GM18858 (cell line): ENCODE measurements around the gene PIGC.

Experiments used
- ATAC-seq: cut with Tn5 transposase; IDR thresholded peaks from one replicate; pipeline ENCODE4 v1.9.1; 2021; ENCODE audit not compliant: unreplicated experiment

The PIGC gene

DNA sequence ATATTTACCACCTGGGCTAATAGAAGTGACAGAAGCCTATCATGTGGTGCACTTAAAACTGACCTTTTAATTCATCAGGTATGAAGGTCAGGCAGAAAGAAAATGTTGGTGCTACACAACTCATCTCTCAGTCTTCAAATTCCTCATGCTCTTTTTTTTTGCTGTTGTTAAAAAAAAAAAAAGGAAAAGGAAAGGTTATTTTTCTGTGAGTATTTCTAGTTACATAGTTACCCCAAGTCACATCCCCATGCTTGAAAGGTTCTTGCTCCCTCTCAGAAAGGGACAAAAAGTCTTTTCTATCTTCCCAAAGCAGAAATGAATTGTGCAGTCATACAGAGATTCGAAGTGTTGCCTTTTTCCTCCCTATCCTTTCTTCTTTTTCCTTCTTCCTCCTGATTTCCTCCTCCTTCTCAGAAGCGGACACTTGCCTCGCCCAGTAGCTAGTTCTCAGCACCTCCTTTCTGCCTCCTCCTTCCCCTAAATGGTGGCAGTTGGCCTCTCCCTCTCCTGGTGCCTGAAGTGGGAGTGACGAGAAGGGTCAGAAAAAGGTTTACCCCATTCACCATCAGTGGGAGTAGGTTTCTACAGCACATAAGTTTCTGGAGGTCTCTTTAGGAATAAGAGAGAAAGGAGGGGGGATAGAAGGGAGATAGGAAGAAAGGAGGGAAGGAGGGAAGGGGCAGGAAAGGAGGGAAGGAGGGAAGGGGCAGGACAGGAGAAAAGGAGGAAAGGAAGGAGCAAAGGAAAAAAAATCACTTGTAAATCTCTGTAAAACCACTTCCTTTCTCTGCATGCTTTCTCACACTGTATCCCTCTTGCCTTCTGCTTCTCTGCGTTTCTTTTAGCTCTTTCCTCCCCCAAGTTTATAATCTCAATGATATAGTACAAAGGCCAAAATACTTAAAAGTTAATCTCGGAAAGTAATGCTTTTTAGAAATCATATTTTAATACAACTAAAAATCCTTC lies 43.8 kb downstream of the PIGC start:
- no peak for ATAC-seq

DNA sequence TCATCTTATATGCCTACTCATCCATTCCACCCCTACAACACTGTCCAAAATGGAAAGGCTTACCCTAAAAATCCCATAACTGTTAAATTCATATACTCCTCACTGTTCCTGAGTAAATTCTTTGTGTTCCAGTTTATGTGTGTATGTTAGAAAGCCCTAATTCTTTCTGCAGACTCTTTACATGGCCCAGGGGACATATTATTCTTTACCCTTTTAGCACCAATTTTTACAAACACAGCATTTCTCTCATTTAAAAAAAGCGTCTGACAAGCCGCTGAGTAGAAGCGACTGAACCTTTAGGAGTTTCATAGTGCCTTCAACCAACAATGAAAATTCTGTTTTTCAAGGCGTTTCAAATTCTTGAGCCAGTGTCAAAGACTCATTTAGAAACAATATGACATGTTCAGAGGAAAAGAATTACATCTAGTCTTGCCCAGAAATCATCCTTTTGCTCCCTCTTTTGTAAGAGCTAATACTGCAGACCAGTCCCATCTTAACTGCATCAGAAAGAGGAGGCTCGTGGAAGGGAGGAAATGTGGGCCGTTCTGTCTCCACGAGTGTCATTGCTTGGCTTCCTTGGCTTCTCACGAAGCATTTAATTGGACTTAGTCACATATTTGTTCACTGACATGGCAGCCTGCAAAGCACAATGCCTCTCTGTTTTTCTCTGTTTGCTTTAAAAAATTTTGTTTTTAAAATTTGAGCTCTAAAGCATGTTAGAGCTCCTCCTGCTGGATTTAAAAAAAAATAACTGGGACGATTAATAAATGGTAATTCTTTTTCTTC lies 44.7 kb downstream of the PIGC start:
- ATAC-seq: no peak

DNA sequence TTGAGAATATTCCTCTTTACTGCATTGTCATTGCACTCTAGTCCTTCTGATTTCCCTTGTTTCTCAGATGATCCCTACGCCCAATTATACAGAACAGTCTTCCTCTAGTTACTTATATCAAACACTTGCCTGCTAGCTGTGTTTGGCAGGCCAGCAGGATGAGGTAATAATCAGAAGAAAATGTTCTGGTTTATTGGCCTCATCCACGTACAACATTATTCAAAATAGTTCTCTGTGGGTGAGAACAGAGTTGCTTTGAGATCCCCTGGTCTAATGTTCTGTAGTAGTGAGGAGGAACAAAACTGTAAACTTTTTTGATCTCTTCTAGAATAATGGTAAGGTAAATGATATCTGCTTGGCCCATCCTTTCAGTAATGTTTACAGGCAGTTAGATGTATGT lies 45.7 kb downstream of the PIGC start:
- ATAC-seq: no peak

DNA sequence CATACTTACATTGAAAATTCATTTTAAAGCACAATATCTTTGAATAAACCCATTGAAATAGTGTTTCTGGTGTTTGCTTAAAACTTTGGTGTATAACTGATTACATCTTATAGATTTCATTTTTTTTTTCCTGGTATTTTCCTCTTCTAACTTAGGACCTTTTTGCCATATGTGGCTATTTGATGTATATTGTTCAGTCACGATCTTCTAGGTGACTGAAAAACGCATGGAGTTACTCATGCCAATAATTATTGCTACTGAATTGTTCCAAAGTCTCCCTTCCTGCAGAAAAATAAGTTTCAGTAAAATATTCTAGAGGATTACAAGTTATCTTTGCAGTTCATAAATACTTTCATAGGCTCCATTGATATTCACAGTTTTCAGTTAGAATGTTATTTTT lies 46.2 kb downstream of the PIGC start:
- no peak for ATAC-seq

DNA sequence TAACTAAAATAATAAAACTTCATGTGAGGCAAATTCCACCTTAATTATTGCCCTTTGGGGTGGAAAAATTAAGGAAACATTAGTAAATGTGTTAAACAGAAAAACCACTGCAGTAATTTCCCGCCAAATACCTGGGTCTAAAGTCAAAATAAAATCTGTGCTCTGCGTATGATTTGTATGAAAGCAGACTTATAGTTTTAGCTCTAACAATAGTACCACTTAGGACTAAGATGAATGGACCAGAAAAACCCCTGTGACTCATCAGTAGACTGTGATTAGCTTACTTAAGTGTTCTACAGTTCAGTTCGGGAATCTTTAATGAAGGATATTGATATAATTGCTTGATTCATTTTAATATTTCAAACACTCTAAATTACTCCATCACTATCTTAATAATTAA lies 46.6 kb downstream of the PIGC start:
- ATAC-seq: peak; percentile 39

DNA sequence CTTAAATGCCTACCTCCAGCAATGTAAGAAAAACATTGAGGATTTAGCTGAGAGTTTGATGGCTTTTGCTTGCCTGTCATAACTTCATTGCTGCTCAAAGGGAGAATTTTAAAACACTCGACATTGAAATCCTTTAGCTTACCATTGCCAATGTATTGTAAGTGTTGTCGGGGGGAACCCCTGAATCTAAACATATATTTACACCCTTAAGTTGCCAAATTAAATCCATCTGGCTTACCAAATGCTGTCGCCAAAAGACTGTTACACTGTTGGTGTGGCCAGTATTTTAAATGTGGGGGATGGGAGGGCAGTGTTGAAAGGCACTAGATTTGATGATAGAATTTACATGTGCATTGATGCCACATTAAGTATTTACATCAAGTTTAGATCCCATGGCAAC lies 48.3 kb downstream of the PIGC start:
- ATAC-seq: no peak

DNA sequence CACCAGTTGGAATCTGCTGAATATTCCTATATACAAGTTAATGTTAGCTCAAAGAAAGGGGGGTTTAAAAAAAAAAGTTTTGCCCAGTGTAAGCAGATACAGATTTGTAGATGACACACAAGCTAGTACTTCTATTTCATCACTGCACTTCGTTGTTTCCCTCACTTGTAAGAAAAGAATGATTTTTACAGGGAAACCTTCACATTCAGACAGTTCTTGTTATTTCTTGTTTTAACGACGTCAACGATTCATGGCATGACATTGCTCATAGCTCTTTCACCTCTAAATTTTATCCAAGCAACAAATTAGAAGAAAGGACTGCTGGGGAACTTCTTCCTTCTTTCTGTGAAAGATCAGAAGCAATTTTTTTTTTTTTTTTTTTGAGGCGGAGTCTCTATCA lies 49.1 kb downstream of the PIGC start:
- no peak for ATAC-seq

DNA sequence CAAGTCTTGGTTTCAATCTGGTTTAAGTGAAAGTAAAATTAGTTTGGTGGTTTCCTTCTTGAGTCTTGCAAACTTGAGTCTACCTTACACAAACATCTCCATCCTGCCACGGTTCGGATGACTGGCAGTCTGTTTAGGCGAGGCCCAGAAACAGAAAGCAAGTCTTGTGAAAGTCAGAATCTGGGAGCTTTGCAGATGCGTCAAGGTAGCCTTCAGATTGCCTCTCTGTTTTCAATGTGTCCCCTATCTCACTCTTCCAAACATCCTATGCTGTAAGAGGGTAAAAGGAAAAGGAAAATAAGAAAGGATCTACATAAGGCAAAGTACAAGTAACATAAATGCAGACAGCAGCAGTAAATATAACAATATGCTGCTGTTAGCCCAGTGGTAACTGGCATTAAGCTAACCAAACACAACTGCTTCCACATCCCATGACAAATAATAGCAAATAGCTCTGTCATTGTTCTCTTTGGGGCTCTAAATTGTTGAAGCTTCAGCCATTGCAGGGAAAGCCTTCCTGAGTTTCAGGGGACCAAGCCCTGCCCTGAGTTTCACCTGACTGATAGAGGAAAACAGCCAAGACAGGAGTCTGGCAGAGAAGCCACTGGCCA lies 49.6 kb downstream of the PIGC start:
- peak; percentile 75 for ATAC-seq

DNA sequence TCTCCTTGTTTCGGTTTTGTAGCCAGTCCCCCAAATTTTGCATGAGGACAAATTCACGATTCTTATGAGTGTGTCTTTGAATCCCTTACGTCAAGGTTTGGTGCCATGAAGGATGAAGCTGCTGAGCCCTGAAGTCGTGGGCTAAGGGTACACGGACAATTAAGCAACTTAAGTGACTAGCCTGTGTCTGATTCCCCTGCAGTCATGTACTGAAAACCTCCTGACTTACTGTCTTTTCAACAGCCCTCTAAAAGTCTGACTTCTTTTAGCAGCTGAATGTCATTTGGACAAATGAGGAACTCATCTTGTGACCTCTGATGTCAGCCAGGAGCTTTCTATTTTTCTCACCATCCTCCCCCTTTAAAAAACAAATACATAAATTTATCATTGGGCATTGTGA lies 50.5 kb downstream of the PIGC start:
- no peak for ATAC-seq

DNA sequence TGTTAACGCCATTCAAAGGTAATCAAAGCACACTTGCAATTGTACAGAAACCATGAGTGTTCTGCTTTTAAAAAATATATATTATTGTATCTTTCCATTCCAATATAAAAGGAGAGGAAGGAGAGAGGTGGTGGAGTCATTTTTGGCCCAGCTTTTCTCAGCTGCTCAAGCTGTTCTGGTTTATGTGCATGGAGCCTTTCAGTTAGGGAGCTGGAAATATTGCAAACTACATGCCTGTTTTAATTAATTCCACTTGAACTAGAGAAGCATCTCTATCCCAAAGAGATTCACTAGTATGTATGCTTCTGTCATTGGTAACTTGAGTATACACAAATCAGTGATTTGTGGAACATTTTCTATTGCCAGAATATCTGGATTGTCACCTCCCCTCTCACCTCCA lies 51.9 kb downstream of the PIGC start:
- no peak for ATAC-seq
